ENCODE results near the gene FAM229B. TPM values are rescaled to one million over a fixed set of nuclear protein-coding genes. Genes with fewer than 3 reads are reported as not detected.

FAM229B gene
- 1 to 10 TPM in 3 of 4 donors, under 1 TPM in 1; 0.76 to 7.4 (median 2.4) TPM for total RNA-seq

- Histone ChIP-seq H3K27me3 (no peaks in the 10 kb centered on the region), H3K4me1 (peaks cover 0 to 20% (median 0%) of the 10 kb centered on the region in 3 donors), H3K36me3 (peaks cover 0 to 27% (median 0%) of the 10 kb centered on the region in 3 donors), H3K27ac (peak within 1 kb of the TSS; percentile 83 to 88 (median 86)), H3K4me3 (peak within 1 kb of the TSS; percentile 65 to 94 (median 82)), H3K9me3 (no peaks in the 10 kb centered on the region)
- 0 to 1% methylated on average over 48 of the region's 60 CpGs for WGBS, 2 donors
- DNase-seq: peak; percentile 74
- TF ChIP-seq POLR2A (IDR thresholded peaks at IDR 0.05) (peak in 2 of 4 donors; percentile 77 to 79), CTCF (IDR thresholded peaks at IDR 0.05) (peak in 2 of 6 experiments; percentile 6 to 8)
- intact Hi-C loops (cut with DNase I): no loop called here
These were observed at the start of gene FAM229B, which contains the start of gene TUBE1 for GRCh38 chr6:112087136-112087911. Gene FAM229B, plus strand, starts transcription at chr6:112087591. Its CDS starts 11,693 bp downstream, at chr6:112099284. Gene TUBE1, minus strand, starts transcription at chr6:112087482. Its CDS starts 48 bp downstream, at chr6:112087434.

- DNase-seq: no peak
- Histone ChIP-seq H3K27me3 (no peaks in the 10 kb centered on the region), H3K27ac (peak overlapping the region; percentile 3 to 85 (median 69)), H3K36me3 (no peaks in the 10 kb centered on the region), H3K9me3 (no peaks in the 10 kb centered on the region), H3K4me1 (peaks cover 0 to 25% (median 9%) of the 10 kb centered on the region in 3 donors), H3K4me3 (peak overlapping the region in 1 of 4 donors; percentile 28)
- intact Hi-C loops (cut with DNase I): no loop called here
- whole genome bisulfite sequencing, 2 donors: 25 to 61% methylated on average over 1 to 8 of the region's 8 CpGs
- TF ChIP-seq POLR2A (IDR thresholded peaks at IDR 0.05) (no peak), CTCF (IDR thresholded peaks at IDR 0.05) (no peak)
These were observed 49.6 kb upstream of the FAM229B start for GRCh38 chr6:112037783-112038216.

GRCh38 chr6:112038268-112038667, 49.1 kb upstream of the FAM229B start:
- no peak for TF ChIP-seq CTCF (IDR thresholded peaks at IDR 0.05)
- no peak for TF ChIP-seq POLR2A (IDR thresholded peaks at IDR 0.05)
- Histone ChIP-seq H3K27ac (peak overlapping the region; percentile 3 to 85 (median 69)), H3K4me1 (peaks cover 0 to 27% (median 9%) of the 10 kb centered on the region in 3 donors), H3K9me3 (no peaks in the 10 kb centered on the region), H3K36me3 (no peaks in the 10 kb centered on the region), H3K27me3 (no peaks in the 10 kb centered on the region), H3K4me3 (peak overlapping the region in 1 of 4 donors; percentile 28)
- intact Hi-C loops (cut with DNase I): no loop called here
- 87 to 92% methylated on average over 3 to 5 of the region's 5 CpGs for WGBS, 2 donors
- no peak for DNase-seq

GRCh38 chr6:112038756-112039430, 48.5 kb upstream of the FAM229B start:
- H3K36me3 ChIP-seq: no peaks in the 10 kb centered on the region
- peak overlapping the region; percentile 3 to 85 (median 69) for H3K27ac ChIP-seq
- DNase-seq: no peak
- no peaks in the 10 kb centered on the region for H3K27me3 ChIP-seq
- no peak for TF ChIP-seq CTCF (IDR thresholded peaks at IDR 0.05)
- no peak for TF ChIP-seq POLR2A (IDR thresholded peaks at IDR 0.05)
- intact Hi-C loops (cut with DNase I): no loop called here
- H3K4me1 ChIP-seq: peaks cover 0 to 28% (median 9%) of the 10 kb centered on the region in 3 donors
- 75 to 81% methylated on average over 15 of the region's 15 CpGs for WGBS, 2 donors
- no peak overlapping the region for H3K4me3 ChIP-seq
- H3K9me3 ChIP-seq: no peaks in the 10 kb centered on the region

GRCh38 chr6:112039431-112039770, 48.0 kb upstream of the FAM229B start:
- DNase-seq: no peak
- Histone ChIP-seq H3K9me3 (no peaks in the 10 kb centered on the region), H3K27ac (peak overlapping the region in 2 of 4 donors; percentile 72 to 85), H3K36me3 (no peaks in the 10 kb centered on the region), H3K4me1 (peaks cover 0 to 30% (median 9%) of the 10 kb centered on the region in 3 donors), H3K27me3 (no peaks in the 10 kb centered on the region), H3K4me3 (no peak overlapping the region)
- TF ChIP-seq POLR2A (IDR thresholded peaks at IDR 0.05): no peak
- no peak for TF ChIP-seq CTCF (IDR thresholded peaks at IDR 0.05)
- 50 to 94% methylated on average over 2 of the region's 2 CpGs for WGBS, 2 donors
- intact Hi-C loops (cut with DNase I): no loop called here

Data from esophagus squamous epithelium (tissue), 5 donors.